HCT116 (cell line): ENCODE measurements around the gene BRICD5. TPM values are rescaled to one million over a fixed set of nuclear protein-coding genes. Genes with fewer than 3 reads are reported as not detected.

Source experiments
- ATAC-seq: fragments of 200-7000 bp; cut with Tn5 transposase; 2 replicates; pipeline ENCODE4 v1.9.1; 2020; ENCODE audit warnings: mild to moderate bottlenecking, moderate library complexity
- BruUV-seq: library from RNA; stranded (reverse); fragments of 400-500 nt; replicated peaks from 2 replicates; lab custom pipeline; 2021; lab: Mats Ljungman, UMichigan
- CTCF ChIA-PET: fragments of 300-600 bp; sonication (Branson Sonifier 250); formaldehyde crosslinking; loops from one replicate; lab custom pipeline; 2021; ENCODE audit warnings: antibody characterized with exemption; lab: Charles Lee
- POLR2A ChIA-PET: fragments of 300-600, 350-600 bp; sonication (Branson Sonifier 250); formaldehyde crosslinking; loops from one replicate; lab custom pipeline; 2021; ENCODE audit warnings: antibody characterized with exemption; lab: Charles Lee
- RAD21 ChIA-PET, 2 experiments: fragments of 300-600 bp; sonication (Branson Sonifier 250); formaldehyde crosslinking; loops; one replicate each; lab custom pipeline; 2023; ENCODE audit warnings: low total read pairs in 2 of 2; ENCODE audit not compliant: uncharacterized antibody in 2 of 2, unreplicated experiment in 2 of 2, low non-redundant PET in 1 of 2; lab: Charles Lee
- DNase-seq: peaks from one replicate; pipeline ENCODE4 v3.0.0-alpha.2; 2010; ENCODE audit warnings: low read depth, low spot score
- H2AFZ ChIP-seq: fragments of 200-600 bp; shearing (Covaris generic), sonication (generic); 2 replicates; pipeline ENCODE4 v1.6.1; 2017; ENCODE audit warnings: low read depth, mixed run types, mixed read lengths, antibody characterized with exemption, low read length; ENCODE audit not compliant: poor library complexity, severe bottlenecking
- H3K27ac ChIP-seq: 2 replicates; pipeline ENCODE4 v1.5.1; 2012; ENCODE audit warnings: low read depth, low read length
- H3K27me3 ChIP-seq: fragments of 200-600 bp; sonication (generic); 2 replicates; pipeline ENCODE4 v1.6.1; 2016; ENCODE audit warnings: mixed run types, low read length, mixed read lengths; ENCODE audit not compliant: insufficient read depth
- H3K36me3 ChIP-seq, 2 experiments: fragments of 200-500 bp in 1 of 2; fragments of 200-600 bp in 1 of 2; sonication (Bioruptor generic) in 1 of 2; sonication (generic) in 1 of 2; 2 replicates each; pipeline versions ENCODE4 v1.5.1 to v1.6.1; 2014 to 2016; ENCODE audit warnings: low read length in 2 of 2, inconsistent platforms in 1 of 2, mixed read lengths in 1 of 2, mixed run types in 1 of 2; ENCODE audit not compliant: insufficient read depth in 2 of 2, control insufficient read depth in 1 of 2
- H3K4me1 ChIP-seq, 2 experiments: fragments of 200-600 bp in 1 of 2; sonication (generic) in 1 of 2; 2 replicates each; pipeline versions ENCODE4 v1.5.1 to v1.6.1; 2012 to 2017; ENCODE audit warnings: low read length in 2 of 2, inconsistent platforms in 1 of 2, mild to moderate bottlenecking in 1 of 2, mixed read lengths in 1 of 2, mixed run types in 1 of 2, moderate library complexity in 1 of 2; ENCODE audit not compliant: insufficient read depth in 2 of 2, control insufficient read depth in 1 of 2
- H3K4me2 ChIP-seq: fragments of 200-600 bp; sonication (generic); 2 replicates; pipeline ENCODE4 v1.6.1; 2017; ENCODE audit warnings: mixed run types, low read length, mixed read lengths
- H3K4me3 ChIP-seq, 2 experiments: fragments of 200-600 bp in 1 of 2; sonication (generic) in 1 of 2; replicated peaks in 1 of 2; 2 replicates each; pipeline ENCODE4 v1.5.1; 2011 to 2016; ENCODE audit warnings: low read length in 2 of 2, control low read depth in 1 of 2, low read depth in 1 of 2, mild to moderate bottlenecking in 1 of 2, mixed read lengths in 1 of 2, mixed run types in 1 of 2
- H3K79me2 ChIP-seq: fragments of 200-600 bp; sonication (generic); 2 replicates; pipeline ENCODE4 v1.6.1; 2017; ENCODE audit warnings: mild to moderate bottlenecking, mixed run types, low read length, moderate library complexity, mixed read lengths; ENCODE audit not compliant: insufficient read depth
- H3K9ac ChIP-seq: fragments of 200-600 bp; sonication (generic); 2 replicates; pipeline ENCODE4 v1.6.1; 2016; ENCODE audit warnings: low read length, mixed read lengths
- H3K9me2 ChIP-seq: fragments of 200-600 bp; sonication (generic), shearing (Covaris generic); 2 replicates; pipeline ENCODE4 v1.6.1; 2017; ENCODE audit warnings: mixed run types, mild to moderate bottlenecking, moderate library complexity; ENCODE audit not compliant: insufficient read depth
- H3K9me3 ChIP-seq, 2 experiments: fragments of 200-500 bp in 1 of 2; fragments of 200-600 bp in 1 of 2; sonication (Bioruptor generic) in 1 of 2; sonication (generic) in 1 of 2; 2 replicates each; pipeline ENCODE4 v1.6.1; 2014 to 2017; ENCODE audit warnings: low read length in 2 of 2, mixed read lengths in 2 of 2, inconsistent platforms in 1 of 2, low read depth in 1 of 2, mild to moderate bottlenecking in 1 of 2, mixed run types in 1 of 2, moderate library complexity in 1 of 2; ENCODE audit not compliant: control insufficient read depth in 1 of 2, insufficient read depth in 1 of 2
- H4K20me1 ChIP-seq: fragments of 200-600 bp; sonication (generic), shearing (Covaris generic); 2 replicates; pipeline ENCODE4 v1.6.1; 2017; ENCODE audit warnings: mixed run types, mild to moderate bottlenecking, moderate library complexity; ENCODE audit not compliant: insufficient read depth
- CBX3 ChIP-seq: IDR thresholded peaks from 2 replicates; pipeline ENCODE4 v1.6.1; 2012; ENCODE audit warnings: low read depth
- CEBPB ChIP-seq: IDR thresholded peaks from 2 replicates; pipeline ENCODE4 v1.6.1; 2012; ENCODE audit warnings: low read depth
- EGR1 ChIP-seq: IDR thresholded peaks from 2 replicates; pipeline ENCODE4 v1.6.1; 2012; ENCODE audit warnings: low read depth
- EZH2 ChIP-seq: fragments of 200-600 bp; sonication (generic); IDR thresholded peaks from 2 replicates; pipeline ENCODE4 v1.6.1; 2017; ENCODE audit warnings: antibody characterized with exemption, mixed run types
- JUND ChIP-seq: IDR thresholded peaks from 2 replicates; pipeline ENCODE4 v1.6.1; 2012
- POLR2AphosphoS5 ChIP-seq: IDR thresholded peaks from 2 replicates; pipeline ENCODE4 v1.6.1; 2011; ENCODE audit warnings: mild to moderate bottlenecking, low read depth, low read length, moderate library complexity
- RAD21 ChIP-seq: IDR thresholded peaks from 2 replicates; pipeline ENCODE4 v1.6.1; 2012; ENCODE audit warnings: low read depth, mild to moderate bottlenecking
- SIN3A ChIP-seq: IDR thresholded peaks from 2 replicates; pipeline ENCODE4 v1.6.1; 2012; ENCODE audit warnings: low read depth
- SP1 ChIP-seq: IDR thresholded peaks from 2 replicates; pipeline ENCODE4 v1.6.1; 2012; ENCODE audit warnings: low read depth
- SRF ChIP-seq: IDR thresholded peaks from 2 replicates; pipeline ENCODE4 v1.6.1; 2012; ENCODE audit warnings: low read depth
- TCF7L2 ChIP-seq: IDR thresholded peaks from 2 replicates; pipeline ENCODE4 v1.7.0; 2011; ENCODE audit warnings: borderline replicate concordance, inconsistent platforms; ENCODE audit not compliant: insufficient read depth, insufficient read length; ENCODE audit errors: extremely low read depth
- YY1 ChIP-seq: IDR thresholded peaks from 2 replicates; pipeline ENCODE4 v1.6.1; 2011; ENCODE audit warnings: low read length, low read depth, moderate library complexity, mild to moderate bottlenecking; ENCODE audit not compliant: insufficient replicate concordance; ENCODE audit errors: extremely low read depth
- ZBTB33 ChIP-seq: IDR thresholded peaks from 2 replicates; pipeline ENCODE4 v1.6.1; 2011; ENCODE audit warnings: mild to moderate bottlenecking, low read length, moderate library complexity; ENCODE audit not compliant: insufficient replicate concordance; ENCODE audit errors: extremely low read depth
- ZFX ChIP-seq: fragments of 450-650 bp; IDR thresholded peaks from 2 replicates; pipeline ENCODE4 v1.6.1; 2017
- intact Hi-C: fragments of 100-400 bp; cut with micrococcal nuclease; formaldehyde crosslinking; loops from 2 replicates; pipeline ENCODE4 v1.10.0; 2022
- total RNA-seq: library from RNA; stranded (reverse); gene quantifications from one replicate; pipeline ENCODE4 v1.2.1, GENCODE V29; 2021; ENCODE audit not compliant: unreplicated experiment
- TF ChIP-seq, protein P1 (sequence below), 3 experiments: fragments of 200-600 bp in 1 of 3; sonication (generic) in 1 of 3; IDR thresholded peaks in 2 of 3; conservative IDR thresholded peaks in 1 of 3; 2 replicates each; pipeline ENCODE4 v1.5.1; 2012 to 2017; ENCODE audit warnings: low read depth in 2 of 3, low read length in 2 of 3, antibody characterized with exemption in 1 of 3, borderline replicate concordance in 1 of 3, control low read depth in 1 of 3, mild to moderate bottlenecking in 1 of 3, mixed read lengths in 1 of 3, mixed run types in 1 of 3, moderate library complexity in 1 of 3; ENCODE audit not compliant: insufficient read depth in 1 of 3
- TF ChIP-seq, protein P2 (sequence below): IDR thresholded peaks from 2 replicates; pipeline ENCODE4 v1.6.1; 2012

The BRICD5 gene
- total RNA-seq, 1 experiment from 2014 or later, result 9.8 TPM

- H3K9me2 ChIP-seq, result no peaks in the 10 kb centered on the region
- peaks cover 0 to 5% of the 10 kb centered on the region in 2 experiments; a peak in 1 of 4 replicates for H3K4me1 ChIP-seq
- ChIA-PET POLR2A (interaction anchor here (1.5 kb wide), 1 partner anchor 20 kb away, joined by 5 read pairs; the partner anchor contains the start of gene TRAF7), RAD21 (no interaction called here)
- H3K4me2 ChIP-seq, result no peak overlapping the region
- H3K9ac ChIP-seq, result no peak overlapping the region
- no peak overlapping the region for H3K4me3 ChIP-seq
- H3K9me3 ChIP-seq, result no peaks in the 10 kb centered on the region
- H3K27me3 ChIP-seq, result no peaks in the 10 kb centered on the region
- intact Hi-C loops, result no loop called here
- no peaks in the 10 kb centered on the region for H4K20me1 ChIP-seq
- ATAC-seq, result no peak
- H3K36me3 ChIP-seq, result peaks cover 8 to 30% of the 10 kb centered on the region in 2 experiments; a peak in 2 of 4 replicates
- BruUV-seq, result no TSS peak
- no peak overlapping the region for H2AFZ ChIP-seq
- TF ChIP-seq, protein P1, sequence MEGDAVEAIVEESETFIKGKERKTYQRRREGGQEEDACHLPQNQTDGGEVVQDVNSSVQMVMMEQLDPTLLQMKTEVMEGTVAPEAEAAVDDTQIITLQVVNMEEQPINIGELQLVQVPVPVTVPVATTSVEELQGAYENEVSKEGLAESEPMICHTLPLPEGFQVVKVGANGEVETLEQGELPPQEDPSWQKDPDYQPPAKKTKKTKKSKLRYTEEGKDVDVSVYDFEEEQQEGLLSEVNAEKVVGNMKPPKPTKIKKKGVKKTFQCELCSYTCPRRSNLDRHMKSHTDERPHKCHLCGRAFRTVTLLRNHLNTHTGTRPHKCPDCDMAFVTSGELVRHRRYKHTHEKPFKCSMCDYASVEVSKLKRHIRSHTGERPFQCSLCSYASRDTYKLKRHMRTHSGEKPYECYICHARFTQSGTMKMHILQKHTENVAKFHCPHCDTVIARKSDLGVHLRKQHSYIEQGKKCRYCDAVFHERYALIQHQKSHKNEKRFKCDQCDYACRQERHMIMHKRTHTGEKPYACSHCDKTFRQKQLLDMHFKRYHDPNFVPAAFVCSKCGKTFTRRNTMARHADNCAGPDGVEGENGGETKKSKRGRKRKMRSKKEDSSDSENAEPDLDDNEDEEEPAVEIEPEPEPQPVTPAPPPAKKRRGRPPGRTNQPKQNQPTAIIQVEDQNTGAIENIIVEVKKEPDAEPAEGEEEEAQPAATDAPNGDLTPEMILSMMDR (IDR thresholded peaks at IDR 0.05 in 2 of 3, conservative IDR thresholded peaks at IDR 0.05 in 1 of 3; ENCODE audit: borderline replicate concordance in 1 of 3, insufficient read depth in 1 of 3, low read depth in 2 of 3, low read length in 2 of 3), result no peak
- TF ChIP-seq, protein P2, sequence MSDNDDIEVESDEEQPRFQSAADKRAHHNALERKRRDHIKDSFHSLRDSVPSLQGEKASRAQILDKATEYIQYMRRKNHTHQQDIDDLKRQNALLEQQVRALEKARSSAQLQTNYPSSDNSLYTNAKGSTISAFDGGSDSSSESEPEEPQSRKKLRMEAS, result no peak
- no peak for TF ChIP-seq ZBTB33
- no peak for TF ChIP-seq RAD21
- TF ChIP-seq CBX3, result no peak
- no peak for TF ChIP-seq CEBPB
- TF ChIP-seq EZH2, result no peak
- TF ChIP-seq POLR2AphosphoS5, result no peak
- TF ChIP-seq SIN3A, result no peak
- no peak for TF ChIP-seq YY1
- TF ChIP-seq TCF7L2, result no peak
- TF ChIP-seq ZFX, result no peak
- TF ChIP-seq SRF, result no peak
- TF ChIP-seq SP1, result no peak
- no peak for TF ChIP-seq JUND
- no peak for TF ChIP-seq EGR1
- TF ChIP-seq, all 23 proteins: peak for 0
- H3K27ac ChIP-seq, result no peak overlapping the region
- CTCF ChIA-PET, result no interaction called here
- no peaks in the 10 kb centered on the region for H3K79me2 ChIP-seq
- DNase-seq, result no peak
Observed at GRCh38 chr16:2175454-2175853, 35.2 kb downstream of the BRICD5 start.
